Measurements from ENCODE around the gene PRUNE2.

The PRUNE2 gene

DNA sequence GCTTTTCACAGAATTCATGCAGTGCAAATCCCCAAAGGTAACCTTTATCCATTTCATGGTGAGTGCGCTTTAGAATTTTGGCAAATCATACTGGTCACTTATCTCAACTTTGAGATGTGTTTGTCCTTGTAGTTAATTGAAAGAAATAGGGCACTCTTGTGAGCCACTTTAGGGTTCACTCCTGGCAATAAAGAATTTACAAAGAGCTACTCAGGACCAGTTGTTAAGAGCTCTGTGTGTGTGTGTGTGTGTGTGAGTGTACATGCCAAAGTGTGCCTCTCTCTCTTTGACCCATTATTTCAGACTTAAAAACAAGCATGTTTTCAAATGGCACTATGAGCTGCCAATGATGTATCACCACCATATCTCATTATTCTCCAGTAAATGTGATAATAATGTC is 120.4 kb downstream of the PRUNE2 start:
- no peak overlapping the region for H3K4me3 ChIP-seq (ENCODE audit: control insufficient read depth, low read depth, low read length)
- TF ChIP-seq, protein P1, sequence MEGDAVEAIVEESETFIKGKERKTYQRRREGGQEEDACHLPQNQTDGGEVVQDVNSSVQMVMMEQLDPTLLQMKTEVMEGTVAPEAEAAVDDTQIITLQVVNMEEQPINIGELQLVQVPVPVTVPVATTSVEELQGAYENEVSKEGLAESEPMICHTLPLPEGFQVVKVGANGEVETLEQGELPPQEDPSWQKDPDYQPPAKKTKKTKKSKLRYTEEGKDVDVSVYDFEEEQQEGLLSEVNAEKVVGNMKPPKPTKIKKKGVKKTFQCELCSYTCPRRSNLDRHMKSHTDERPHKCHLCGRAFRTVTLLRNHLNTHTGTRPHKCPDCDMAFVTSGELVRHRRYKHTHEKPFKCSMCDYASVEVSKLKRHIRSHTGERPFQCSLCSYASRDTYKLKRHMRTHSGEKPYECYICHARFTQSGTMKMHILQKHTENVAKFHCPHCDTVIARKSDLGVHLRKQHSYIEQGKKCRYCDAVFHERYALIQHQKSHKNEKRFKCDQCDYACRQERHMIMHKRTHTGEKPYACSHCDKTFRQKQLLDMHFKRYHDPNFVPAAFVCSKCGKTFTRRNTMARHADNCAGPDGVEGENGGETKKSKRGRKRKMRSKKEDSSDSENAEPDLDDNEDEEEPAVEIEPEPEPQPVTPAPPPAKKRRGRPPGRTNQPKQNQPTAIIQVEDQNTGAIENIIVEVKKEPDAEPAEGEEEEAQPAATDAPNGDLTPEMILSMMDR (conservative IDR thresholded peaks at IDR 0.05; ENCODE audit: control insufficient read depth, insufficient read depth, low read depth, low read length), result no peak
- no peak for DNase-seq (ENCODE audit: low read depth)

DNA sequence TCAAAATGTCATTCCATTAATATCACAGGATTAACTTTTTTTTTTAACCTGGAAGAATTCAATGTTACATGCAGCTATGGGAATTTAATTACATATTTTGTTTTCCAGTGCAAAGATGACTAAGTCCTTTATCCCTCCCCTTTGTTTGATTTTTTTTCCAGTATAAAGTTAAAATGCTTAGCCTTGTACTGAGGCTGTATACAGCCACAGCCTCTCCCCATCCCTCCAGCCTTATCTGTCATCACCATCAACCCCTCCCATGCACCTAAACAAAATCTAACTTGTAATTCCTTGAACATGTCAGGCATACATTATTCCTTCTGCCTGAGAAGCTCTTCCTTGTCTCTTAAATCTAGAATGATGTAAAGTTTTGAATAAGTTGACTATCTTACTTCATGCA is 121.0 kb downstream of the PRUNE2 start:
- no peak overlapping the region for H3K4me3 ChIP-seq (ENCODE audit: control insufficient read depth, low read depth, low read length)
- TF ChIP-seq, protein P1 (conservative IDR thresholded peaks at IDR 0.05; ENCODE audit: control insufficient read depth, insufficient read depth, low read depth, low read length), result no peak
- DNase-seq (ENCODE audit: low read depth), result no peak

DNA sequence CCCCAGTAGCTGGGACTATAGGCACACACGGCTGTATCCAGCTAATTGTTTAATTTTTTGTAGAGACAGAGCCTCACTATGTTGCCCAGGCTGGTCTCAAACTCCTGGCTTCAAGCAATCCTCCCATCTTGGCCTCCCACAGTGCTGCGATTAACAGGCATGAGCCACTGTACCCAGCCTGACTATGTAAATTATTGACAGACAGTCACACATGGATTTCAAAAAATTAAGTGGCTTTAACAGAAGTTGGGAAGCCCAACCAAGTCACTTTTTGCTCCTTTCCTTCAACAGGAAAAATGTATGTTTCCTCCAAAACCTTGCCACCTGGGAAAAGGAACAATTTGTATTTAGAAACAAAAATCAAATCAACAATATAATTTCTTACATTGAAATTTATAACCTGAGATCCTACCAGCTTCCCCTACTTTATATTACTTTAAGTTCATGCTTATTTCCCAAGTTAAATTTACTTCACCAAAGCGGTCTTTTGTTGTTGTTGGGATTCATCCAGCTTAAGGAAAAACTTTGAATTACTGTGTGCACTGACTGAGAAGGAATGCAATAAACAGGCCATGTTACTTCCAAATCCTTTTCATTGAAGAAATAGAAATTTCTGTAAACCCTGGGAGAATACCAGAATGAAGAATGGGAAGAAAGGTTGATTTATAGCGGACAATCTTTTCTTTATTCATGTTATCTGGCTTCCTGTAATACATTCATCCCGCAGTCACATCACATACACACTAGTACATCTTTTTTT is 133.0 kb downstream of the PRUNE2 start:
- DNase-seq (ENCODE audit: low read depth), result peak; percentile 30
- TF ChIP-seq, protein P1 (conservative IDR thresholded peaks at IDR 0.05; ENCODE audit: control insufficient read depth, insufficient read depth, low read depth, low read length), result no peak
- H3K4me3 ChIP-seq (ENCODE audit: control insufficient read depth, low read depth, low read length), result no peak overlapping the region

DNA sequence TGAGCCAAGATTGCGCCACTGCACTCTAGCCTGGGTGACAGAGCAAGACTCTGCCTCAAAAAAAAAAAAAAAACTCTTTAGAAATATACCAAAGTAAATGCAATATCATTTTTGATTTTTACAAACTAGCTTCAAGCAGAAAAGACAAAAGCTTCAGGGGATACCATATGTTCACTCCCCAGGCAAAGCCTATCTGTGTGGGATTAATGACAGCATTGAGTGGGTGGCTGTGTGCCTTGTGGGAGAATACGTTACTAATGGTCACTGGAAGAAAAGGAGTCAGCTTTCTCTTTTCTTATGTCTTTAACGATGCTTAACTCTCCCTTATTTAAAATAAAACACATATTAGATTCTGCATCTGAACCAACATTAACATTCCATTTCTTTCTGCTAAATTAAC is 139.8 kb downstream of the PRUNE2 start:
- DNase-seq (ENCODE audit: low read depth), result no peak
- TF ChIP-seq, protein P1 (conservative IDR thresholded peaks at IDR 0.05; ENCODE audit: control insufficient read depth, insufficient read depth, low read depth, low read length), result no peak

DNA sequence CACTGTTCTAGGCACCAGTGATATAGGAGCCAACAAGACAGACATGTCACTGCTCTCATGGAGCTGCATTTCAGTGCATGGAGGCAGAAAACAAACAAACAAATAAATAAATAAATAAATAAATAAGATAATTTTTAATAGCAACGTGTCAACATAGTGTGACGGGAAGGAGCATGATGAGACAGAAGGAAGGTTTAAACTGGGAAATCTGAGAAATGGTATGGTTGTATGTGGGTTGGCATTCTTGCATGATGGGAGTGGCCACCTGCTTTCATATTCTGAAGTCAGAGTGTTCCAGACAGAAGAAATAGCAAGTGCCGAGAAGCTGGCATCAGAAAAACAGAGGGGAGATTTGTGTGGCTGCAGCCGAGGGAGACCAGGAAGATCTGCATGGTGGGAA is 141.8 kb downstream of the PRUNE2 start, which contains the start of gene PCA3:
TSS of gene PCA3 (plus strand) at position 301 of the 400 bp plus-strand sequence.
- DNase-seq (ENCODE audit: low read depth), result no peak
- H3K4me3 ChIP-seq (ENCODE audit: control insufficient read depth, low read depth, low read length), result no peak within 1 kb of the TSS
- TF ChIP-seq, protein P1 (conservative IDR thresholded peaks at IDR 0.05; ENCODE audit: control insufficient read depth, insufficient read depth, low read depth, low read length), result no peak

More for the DNA sequence above, 139.8 kb downstream of the PRUNE2 start:
- no peak overlapping the region for H3K4me3 ChIP-seq (ENCODE audit: control insufficient read depth, low read depth, low read length)

DNA sequence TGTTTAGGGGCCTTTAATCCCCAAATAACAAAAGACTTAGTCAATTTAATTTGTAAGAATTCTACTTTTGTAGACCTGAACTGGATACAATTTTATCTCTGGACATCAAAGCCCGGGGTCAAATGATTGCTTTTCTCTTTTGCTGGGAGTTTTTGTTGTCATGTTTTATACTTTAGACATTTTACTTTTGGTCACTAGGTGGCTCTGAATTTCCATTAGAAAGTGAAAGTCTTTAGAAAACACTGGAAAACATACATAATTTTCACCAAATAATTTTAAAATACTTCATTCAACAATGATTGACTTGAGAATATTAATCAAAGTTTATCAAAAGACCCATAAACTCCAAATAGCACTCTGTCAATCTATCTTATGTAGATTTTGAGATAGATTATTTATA is 144.5 kb downstream of the PRUNE2 start:
- TF ChIP-seq, protein P1 (conservative IDR thresholded peaks at IDR 0.05; ENCODE audit: control insufficient read depth, insufficient read depth, low read depth, low read length), result peak; percentile 36
- peak; percentile 24 for DNase-seq (ENCODE audit: low read depth)
- H3K4me3 ChIP-seq (ENCODE audit: control insufficient read depth, low read depth, low read length), result no peak overlapping the region

Data from fibroblast of mammary gland (primary cell).